DOHH2 (cell line): ENCODE measurements around the gene INSIG1.

Experiments
- H3F3A ChIP-seq: fragments of 200-600 bp; sonication (generic), shearing (Covaris generic); 2 replicates; pipeline ENCODE4 v1.6.0; 2016; ENCODE audit warnings: antibody characterized with exemption, mild to moderate bottlenecking; ENCODE audit not compliant: control insufficient read depth, insufficient read depth
- H3K27ac ChIP-seq: fragments of 200-600 bp; sonication (generic); 2 replicates; pipeline ENCODE4 v1.5.1; 2014; ENCODE audit warnings: low read depth, mild to moderate bottlenecking, low read length, moderate library complexity
- H3K27me3 ChIP-seq: fragments of 200-600 bp; sonication (generic); 2 replicates; pipeline ENCODE4 v1.6.1; 2014; ENCODE audit warnings: mild to moderate bottlenecking, low read length, mixed read lengths; ENCODE audit not compliant: control insufficient read depth
- H3K36me3 ChIP-seq: fragments of 200-600 bp; sonication (generic); 2 replicates; pipeline ENCODE4 v1.6.1; 2014; ENCODE audit warnings: mild to moderate bottlenecking, low read length, moderate library complexity, mixed read lengths; ENCODE audit not compliant: control insufficient read depth
- H3K4me1 ChIP-seq: fragments of 200-600 bp; sonication (generic); 2 replicates; pipeline ENCODE4 v1.6.1; 2014; ENCODE audit warnings: mild to moderate bottlenecking, low read length, mixed read lengths; ENCODE audit not compliant: control insufficient read depth
- H3K4me2 ChIP-seq: fragments of 200-600 bp; sonication (generic); 2 replicates; pipeline ENCODE4 v1.6.0; 2014; ENCODE audit warnings: mild to moderate bottlenecking, low read length, moderate library complexity
- H3K4me3 ChIP-seq: fragments of 200-600 bp; sonication (generic); 2 replicates; pipeline ENCODE4 v1.5.1; 2014; ENCODE audit warnings: mild to moderate bottlenecking, low read length, mixed read lengths
- H3K79me2 ChIP-seq: fragments of 200-600 bp; sonication (generic); 2 replicates; pipeline ENCODE4 v1.6.1; 2014; ENCODE audit warnings: mild to moderate bottlenecking, low read length, mixed read lengths; ENCODE audit not compliant: control insufficient read depth
- H3K9me2 ChIP-seq: fragments of 200-600 bp; sonication (generic); replicated peaks from 2 replicates; pipeline ENCODE4 v1.6.1; 2014; ENCODE audit warnings: mild to moderate bottlenecking, low read length, mixed read lengths; ENCODE audit not compliant: control insufficient read depth
- H3K9me3 ChIP-seq: fragments of 200-600 bp; sonication (generic); 2 replicates; pipeline ENCODE4 v1.6.1; 2014; ENCODE audit warnings: antibody characterized with exemption, low read length, mixed read lengths; ENCODE audit not compliant: control insufficient read depth, insufficient read depth
- H4K20me1 ChIP-seq: fragments of 200-600 bp; sonication (generic); 2 replicates; pipeline ENCODE4 v1.6.0; 2014; ENCODE audit warnings: low read depth, mild to moderate bottlenecking, antibody characterized with exemption, low read length, moderate library complexity; ENCODE audit not compliant: control insufficient read depth, insufficient read depth
- EZH2phosphoT487 ChIP-seq: fragments of 200-600 bp; sonication (generic); IDR thresholded peaks from 2 replicates; pipeline ENCODE4 v1.6.1; 2017; ENCODE audit warnings: borderline replicate concordance, mild to moderate bottlenecking, antibody characterized with exemption, low read length, moderate library complexity, mixed read lengths
- TF ChIP-seq, protein P1 (sequence below): fragments of 200-600 bp; sonication (generic); IDR thresholded peaks from one replicate; pipeline ENCODE4 v1.5.1; 2014; ENCODE audit warnings: antibody characterized with exemption, mild to moderate bottlenecking, low read depth, low read length; ENCODE audit not compliant: poor library complexity, severe bottlenecking

Gene INSIG1

DNA sequence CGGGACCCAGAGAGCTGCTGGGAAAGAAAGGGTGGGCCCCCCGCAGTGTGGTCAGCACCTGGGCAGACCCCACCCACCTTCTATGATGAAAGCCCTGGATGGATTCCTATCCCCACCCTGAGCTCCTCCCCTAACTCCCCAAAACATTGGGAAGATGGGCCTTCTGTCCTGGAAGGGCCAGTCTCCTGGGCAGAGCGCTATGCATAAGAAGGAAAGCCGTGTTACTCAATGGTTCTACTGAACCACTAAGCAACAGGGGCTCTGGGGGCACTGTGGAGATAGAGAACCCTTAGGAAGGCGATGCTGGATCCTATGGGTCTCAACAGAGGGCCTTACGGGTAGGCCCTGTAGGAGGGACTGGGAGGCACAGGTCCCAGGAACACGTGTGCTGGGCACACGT, 30.7 kb upstream of the INSIG1 start:
- no peaks in the 10 kb centered on the region for H3K9me2 ChIP-seq
- H3K4me2 ChIP-seq: no peak overlapping the region
- TF ChIP-seq, protein P1, sequence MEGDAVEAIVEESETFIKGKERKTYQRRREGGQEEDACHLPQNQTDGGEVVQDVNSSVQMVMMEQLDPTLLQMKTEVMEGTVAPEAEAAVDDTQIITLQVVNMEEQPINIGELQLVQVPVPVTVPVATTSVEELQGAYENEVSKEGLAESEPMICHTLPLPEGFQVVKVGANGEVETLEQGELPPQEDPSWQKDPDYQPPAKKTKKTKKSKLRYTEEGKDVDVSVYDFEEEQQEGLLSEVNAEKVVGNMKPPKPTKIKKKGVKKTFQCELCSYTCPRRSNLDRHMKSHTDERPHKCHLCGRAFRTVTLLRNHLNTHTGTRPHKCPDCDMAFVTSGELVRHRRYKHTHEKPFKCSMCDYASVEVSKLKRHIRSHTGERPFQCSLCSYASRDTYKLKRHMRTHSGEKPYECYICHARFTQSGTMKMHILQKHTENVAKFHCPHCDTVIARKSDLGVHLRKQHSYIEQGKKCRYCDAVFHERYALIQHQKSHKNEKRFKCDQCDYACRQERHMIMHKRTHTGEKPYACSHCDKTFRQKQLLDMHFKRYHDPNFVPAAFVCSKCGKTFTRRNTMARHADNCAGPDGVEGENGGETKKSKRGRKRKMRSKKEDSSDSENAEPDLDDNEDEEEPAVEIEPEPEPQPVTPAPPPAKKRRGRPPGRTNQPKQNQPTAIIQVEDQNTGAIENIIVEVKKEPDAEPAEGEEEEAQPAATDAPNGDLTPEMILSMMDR: no peak
- no peak for TF ChIP-seq EZH2phosphoT487
- no peak overlapping the region for H3K27ac ChIP-seq
- H3K4me1 ChIP-seq: no peaks in the 10 kb centered on the region
- H3F3A ChIP-seq: no peaks in the 10 kb centered on the region
- H3K27me3 ChIP-seq: peaks cover 3% of the 10 kb centered on the region; the same call in 1 of the 2 replicates
- H3K79me2 ChIP-seq: no peaks in the 10 kb centered on the region
- no peaks in the 10 kb centered on the region for H4K20me1 ChIP-seq
- H3K9me3 ChIP-seq: no peaks in the 10 kb centered on the region
- H3K4me3 ChIP-seq: no peak overlapping the region
- no peaks in the 10 kb centered on the region for H3K36me3 ChIP-seq

DNA sequence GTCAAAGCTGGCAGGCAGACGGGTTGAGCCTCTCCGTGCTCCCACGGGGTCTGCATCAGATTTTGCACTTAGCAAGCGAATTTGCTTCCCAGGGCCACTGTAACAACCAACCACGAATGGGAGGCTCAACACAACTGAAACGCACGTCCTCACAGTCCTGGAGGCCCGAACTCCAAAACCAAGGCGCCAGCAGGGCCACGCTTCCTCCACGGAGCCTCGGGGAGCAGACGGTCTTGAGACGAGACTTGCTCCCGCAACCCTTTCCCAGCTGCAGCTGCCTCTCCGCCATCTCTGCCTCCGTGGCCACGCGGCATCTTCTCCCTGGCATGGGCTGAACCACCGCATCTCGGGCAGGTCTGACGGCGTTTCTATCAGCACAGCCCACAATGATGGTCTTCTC, 30.2 kb upstream of the INSIG1 start:
- Histone ChIP-seq H3K9me3 (no peaks in the 10 kb centered on the region), H3K36me3 (no peaks in the 10 kb centered on the region), H3K9me2 (no peaks in the 10 kb centered on the region), H3K27ac (no peak overlapping the region), H3K79me2 (no peaks in the 10 kb centered on the region), H3K4me1 (no peaks in the 10 kb centered on the region), H3K27me3 (peaks cover 3% of the 10 kb centered on the region; the same call in 1 of the 2 replicates), H4K20me1 (no peaks in the 10 kb centered on the region), H3K4me2 (no peak overlapping the region), H3F3A (no peaks in the 10 kb centered on the region), H3K4me3 (no peak overlapping the region)
- TF ChIP-seq, protein P1: no peak
- no peak for TF ChIP-seq EZH2phosphoT487

DNA sequence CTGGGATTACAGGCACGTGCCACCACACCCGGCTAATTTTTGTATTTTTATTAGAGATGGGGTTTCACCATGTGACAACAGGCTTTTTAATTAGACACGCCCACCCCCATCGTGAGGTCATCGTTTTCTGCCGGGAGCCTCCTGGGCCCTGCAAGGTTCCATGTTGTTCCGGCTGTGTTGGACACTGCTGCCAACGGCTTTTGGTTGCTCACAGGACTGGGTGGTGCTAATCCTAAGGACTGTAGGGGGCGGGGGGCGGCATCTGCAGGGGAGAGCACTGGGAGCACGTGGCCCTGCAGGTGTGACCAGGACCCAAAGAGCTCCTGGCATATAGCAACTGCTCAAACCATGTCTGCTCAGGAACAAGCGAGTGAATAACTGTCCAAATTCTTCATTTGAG, 29.5 kb upstream of the INSIG1 start:
- Histone ChIP-seq H3K36me3 (no peaks in the 10 kb centered on the region), H3K9me2 (no peaks in the 10 kb centered on the region), H3K79me2 (no peaks in the 10 kb centered on the region), H4K20me1 (no peaks in the 10 kb centered on the region), H3K4me3 (no peak overlapping the region), H3F3A (no peaks in the 10 kb centered on the region), H3K27ac (no peak overlapping the region), H3K9me3 (no peaks in the 10 kb centered on the region), H3K4me1 (no peaks in the 10 kb centered on the region), H3K4me2 (no peak overlapping the region), H3K27me3 (peaks cover 10% of the 10 kb centered on the region)
- TF ChIP-seq, protein P1: no peak
